Neural cell (in vitro differentiated cells): ENCODE data around the gene COL5A1.

ENCODE experiments used
- CTCF ChIP-seq: fragments of 450-650 bp; IDR thresholded peaks from 2 replicates; pipeline ENCODE4 v1.5.1; 2014; ENCODE audit warnings: antibody characterized with exemption, mild to moderate bottlenecking, moderate library complexity; ENCODE audit not compliant: poor library complexity, severe bottlenecking
- EP300 ChIP-seq: fragments of 450-650 bp; conservative IDR thresholded peaks from 2 replicates; pipeline ENCODE4 v1.6.1; 2014; ENCODE audit warnings: antibody characterized with exemption, mild to moderate bottlenecking, moderate library complexity; ENCODE audit not compliant: poor library complexity, severe bottlenecking
- EZH2 ChIP-seq: fragments of 200-600, 300-800 bp; shearing (Covaris generic), sonication (generic); IDR thresholded peaks from 2 replicates; pipeline ENCODE4 v1.6.1; 2014; ENCODE audit warnings: antibody characterized with exemption, low read length, borderline replicate concordance, mild to moderate bottlenecking; ENCODE audit not compliant: insufficient read depth, poor library complexity, severe bottlenecking
- POLR2AphosphoS5 ChIP-seq: IDR thresholded peaks from 2 replicates; pipeline ENCODE4 v1.6.1; 2012
- RAD21 ChIP-seq: fragments of 450-650 bp; conservative IDR thresholded peaks from 2 replicates; pipeline ENCODE4 v1.6.1; 2014; ENCODE audit warnings: antibody characterized with exemption, mild to moderate bottlenecking, moderate library complexity
- SMC3 ChIP-seq: fragments of 450-650 bp; conservative IDR thresholded peaks from 2 replicates; pipeline ENCODE4 v1.6.1; 2014; ENCODE audit warnings: antibody characterized with exemption, mild to moderate bottlenecking, moderate library complexity; ENCODE audit not compliant: poor library complexity
- TAF1 ChIP-seq: IDR thresholded peaks from 2 replicates; pipeline ENCODE4 v1.6.1; 2012; ENCODE audit warnings: low read depth

DNA sequence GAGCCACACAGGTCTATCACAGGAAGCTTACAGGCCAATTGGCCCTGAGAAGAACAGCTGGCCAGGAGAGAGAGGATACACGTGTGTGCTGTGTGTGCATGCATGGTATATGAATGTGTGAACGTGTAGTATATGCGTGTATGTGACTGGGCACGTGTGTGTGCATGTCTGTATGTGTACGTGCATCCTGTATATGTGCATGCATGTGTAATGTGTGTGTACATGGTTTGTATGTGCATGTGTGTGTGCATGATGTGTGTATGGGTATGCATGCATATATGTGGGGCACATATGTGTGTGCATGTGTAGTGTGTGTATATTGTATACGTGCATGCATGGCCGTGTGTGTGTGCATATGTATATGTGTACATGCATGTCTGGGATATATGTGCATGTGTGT, 182.0 kb downstream of the COL5A1 start:
- TF ChIP-seq CTCF = no peak
- no peak for TF ChIP-seq EP300
- no peak for TF ChIP-seq POLR2AphosphoS5
- no peak for TF ChIP-seq EZH2
- no peak for TF ChIP-seq RAD21
- no peak for TF ChIP-seq TAF1
- no peak for TF ChIP-seq SMC3
